ENCODE measurements around the gene FLACC1. TPM values are rescaled to one million over a fixed set of nuclear protein-coding genes. Genes with fewer than 3 reads are reported as not detected.
A peak's percentile ranks its signal among the peaks of the same experiment; 100 is the strongest.

The FLACC1 gene
- total and polyA plus RNA-seq, 9 of the 15 experiments (the other 6 are each of a cell fraction or from before 2014, with no cell fraction given): 0.07 to 0.68 (median 0.22) TPM; not detected in 2

DNA sequence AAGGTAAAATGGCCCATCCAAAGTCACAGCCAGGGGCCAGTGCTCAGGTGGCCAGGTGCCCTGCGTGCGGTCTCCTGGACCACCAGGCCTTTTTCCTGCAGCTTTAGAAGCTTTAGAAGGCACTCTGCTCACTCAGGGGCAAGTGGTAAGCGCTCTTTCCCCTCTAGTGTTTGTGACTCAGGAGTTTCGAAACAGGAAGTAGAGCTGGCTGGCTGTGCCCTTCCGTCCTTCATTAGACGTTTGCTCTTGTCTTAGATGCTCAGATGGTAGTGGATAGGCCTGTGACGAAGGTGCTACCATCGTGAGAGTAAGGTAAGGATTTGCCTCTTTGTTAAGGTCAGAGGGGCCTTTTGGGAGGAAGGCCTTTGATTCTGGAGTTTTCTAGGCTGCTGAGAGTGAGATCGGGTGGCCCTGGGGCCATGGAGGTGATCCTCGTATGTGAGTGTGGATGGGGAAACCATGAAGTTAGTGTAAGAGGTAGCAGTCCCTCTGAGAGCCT, 96.8 kb downstream of the FLACC1 start, which contains the start of gene CASP8 (continued):
- TF ChIP-seq ATF3 (IDR thresholded peaks at IDR 0.05) (no peak), ATF3 (CRISPR knock-in tag; conservative IDR thresholded peaks at IDR 0.05) (no peak), NCOA6 (IDR thresholded peaks at IDR 0.05) (no peak), ZNF445 (CRISPR knock-in tag; IDR thresholded peaks at IDR 0.05; ENCODE audit: low read depth) (no peak), RBM39 (optimal IDR thresholded peaks at IDR 0.05; ENCODE audit: low read depth, low read length) (no peak), ETV1 (tag; conservative IDR thresholded peaks at IDR 0.05; ENCODE audit: low read depth) (peak; percentile 66; the same call in 1 of the 2 replicates), SUPT5H (IDR thresholded peaks at IDR 0.05) (peak; percentile 40; the same call in 1 of the 2 replicates), DMBX1 (CRISPR knock-in tag; IDR thresholded peaks at IDR 0.05; ENCODE audit: borderline replicate concordance) (peak; percentile 33; the same call in 1 of the 2 replicates), MBD2 (IDR thresholded peaks at IDR 0.05; ENCODE audit: borderline replicate concordance, low read depth) (no peak), ZNF143 (CRISPR knock-in tag; IDR thresholded peaks at IDR 0.05) (no peak), NFXL1 (CRISPR knock-in tag; IDR thresholded peaks at IDR 0.05) (no peak), SMAD4 (CRISPR knock-in tag; conservative IDR thresholded peaks at IDR 0.05) (0 out of 2 replicates have a peak, but pooled peaks have one; percentile 31), KLF16 (IDR thresholded peaks at IDR 0.05) (no peak), UBTF (IDR thresholded peaks at IDR 0.05; ENCODE audit: borderline replicate concordance in 1 of 2, low read depth in 2 of 2, low read length in 2 of 2) (0 out of 4 replicates have a peak, but pooled peaks of 1 of the 2 experiments have one; percentile 44), ZNF408 (CRISPR knock-in tag; IDR thresholded peaks at IDR 0.05; ENCODE audit: low read depth) (no peak), SRSF3 (IDR thresholded peaks at IDR 0.05; ENCODE audit: insufficient read depth, low read length) (no peak), ETV5 (CRISPR knock-in tag; IDR thresholded peaks at IDR 0.05; ENCODE audit: low read depth) (peak; percentile 72; the same call in 1 of the 2 replicates), SAFB2 (IDR thresholded peaks at IDR 0.05; ENCODE audit: borderline replicate concordance, low read depth, low read length, severe bottlenecking) (no peak), CBX1 (IDR thresholded peaks at IDR 0.05; ENCODE audit: low read depth) (no peak), XRCC4 (IDR thresholded peaks at IDR 0.05; ENCODE audit: extremely low read depth, insufficient read depth, insufficient read length) (no peak), NFYB (IDR thresholded peaks at IDR 0.05; ENCODE audit: extremely low read depth, insufficient read length) (no peak), CBX2 (IDR thresholded peaks at IDR 0.05; ENCODE audit: insufficient read depth, low read length, poor library complexity, severe bottlenecking) (no peak), XRCC3 (IDR thresholded peaks at IDR 0.05) (no peak), HDAC2 (IDR thresholded peaks at IDR 0.05) (peak; percentile 26; the same call in 1 of the 2 replicates)
- TF ChIP-seq, protein P1, sequence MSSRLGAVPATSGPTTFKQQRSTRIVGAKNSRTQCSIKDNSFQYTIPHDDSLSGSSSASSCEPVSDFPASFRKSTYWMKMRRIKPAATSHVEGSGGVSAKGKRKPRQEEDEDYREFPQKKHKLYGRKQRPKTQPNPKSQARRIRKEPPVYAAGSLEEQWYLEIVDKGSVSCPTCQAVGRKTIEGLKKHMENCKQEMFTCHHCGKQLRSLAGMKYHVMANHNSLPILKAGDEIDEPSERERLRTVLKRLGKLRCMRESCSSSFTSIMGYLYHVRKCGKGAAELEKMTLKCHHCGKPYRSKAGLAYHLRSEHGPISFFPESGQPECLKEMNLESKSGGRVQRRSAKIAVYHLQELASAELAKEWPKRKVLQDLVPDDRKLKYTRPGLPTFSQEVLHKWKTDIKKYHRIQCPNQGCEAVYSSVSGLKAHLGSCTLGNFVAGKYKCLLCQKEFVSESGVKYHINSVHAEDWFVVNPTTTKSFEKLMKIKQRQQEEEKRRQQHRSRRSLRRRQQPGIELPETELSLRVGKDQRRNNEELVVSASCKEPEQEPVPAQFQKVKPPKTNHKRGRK (tag; IDR thresholded peaks at IDR 0.05): no peak
- TF ChIP-seq, protein P2, sequence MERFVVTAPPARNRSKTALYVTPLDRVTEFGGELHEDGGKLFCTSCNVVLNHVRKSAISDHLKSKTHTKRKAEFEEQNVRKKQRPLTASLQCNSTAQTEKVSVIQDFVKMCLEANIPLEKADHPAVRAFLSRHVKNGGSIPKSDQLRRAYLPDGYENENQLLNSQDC (CRISPR knock-in tag; IDR thresholded peaks at IDR 0.05): no peak
